Right forelimb (tissue), 1 donor: ENCODE results near the gene ZNF730.
"Not testable (repeated sequence)": the region's sequence is repeated elsewhere in the genome, so short reads cannot be mapped to it uniquely, and the experiment has no call there.

ENCODE experiments used
- DNase-seq: peaks from one replicate; pipeline ENCODE4 v3.0.0-alpha.2; 2018

The ZNF730 gene

GRCh38 chr19:23116802-23117571, at the start of gene ZNF730:
TSS of gene ZNF730 (plus strand) at chr19:23117025. CDS start at chr19:23117174, 149 bp downstream.
- peak; percentile 92 for DNase-seq

GRCh38 chr19:23070353-23071146, 46.3 kb upstream of the ZNF730 start:
- DNase-seq, result peak; percentile 52

- DNase-seq, result peak; percentile 69
Observed at GRCh38 chr19:23071147-23071511, 45.7 kb upstream of the ZNF730 start.

- peak; percentile 86 for DNase-seq
Observed at GRCh38 chr19:23075031-23075733, 41.6 kb upstream of the ZNF730 start.

- not testable (repeated sequence) for DNase-seq
Observed at GRCh38 chr19:23077776-23078175, 39.0 kb upstream of the ZNF730 start.

GRCh38 chr19:23093832-23094231, 23.0 kb upstream of the ZNF730 start:
- no peak for DNase-seq

- no peak for DNase-seq
Observed at GRCh38 chr19:23095418-23095817, 21.4 kb upstream of the ZNF730 start.

- DNase-seq, result no peak
Observed at GRCh38 chr19:23098286-23098685, 18.5 kb upstream of the ZNF730 start.

GRCh38 chr19:23098988-23099387, 17.8 kb upstream of the ZNF730 start:
- no peak for DNase-seq

GRCh38 chr19:23099966-23100365, 16.9 kb upstream of the ZNF730 start:
- no peak for DNase-seq

- DNase-seq, result no peak
Observed at GRCh38 chr19:23101241-23101640, 15.6 kb upstream of the ZNF730 start.

GRCh38 chr19:23118400-23118799, 1.6 kb downstream of the ZNF730 start:
- DNase-seq, result no peak

- not testable (repeated sequence) for DNase-seq
Observed at GRCh38 chr19:23134211-23134610, 17.4 kb downstream of the ZNF730 start.

GRCh38 chr19:23145617-23146415, 29.0 kb downstream of the ZNF730 start:
- no peak for DNase-seq

GRCh38 chr19:23160766-23161165, 43.9 kb downstream of the ZNF730 start:
- DNase-seq, result no peak

GRCh38 chr19:23168286-23168685, 51.5 kb downstream of the ZNF730 start:
- DNase-seq, result not testable (repeated sequence)

- DNase-seq, result no peak
Observed at GRCh38 chr19:23183251-23183650, 66.4 kb downstream of the ZNF730 start.

- no peak for DNase-seq
Observed at GRCh38 chr19:23190341-23190740, 73.5 kb downstream of the ZNF730 start.
